SH-SY5Y (cell line): ENCODE results near the gene PLOD3.

Source experiments
- GATA2 ChIP-seq: IDR thresholded peaks from 2 replicates; pipeline ENCODE4 v1.6.1; 2011; ENCODE audit warnings: mild to moderate bottlenecking, low read depth, low read length
- GATA3 ChIP-seq: IDR thresholded peaks from 2 replicates; pipeline ENCODE4 v1.6.1; 2011; ENCODE audit warnings: low read depth, mild to moderate bottlenecking, low read length, moderate library complexity

GRCh38 chr7:101258243-101258731, 40.9 kb upstream of the PLOD3 start:
- TF ChIP-seq GATA2 (no peak), GATA3 (no peak)
